ENCODE results near the gene LTBP1. TPM values are rescaled to one million over a fixed set of nuclear protein-coding genes. Genes with fewer than 3 reads are reported as not detected.

Gene LTBP1
- total and polyA plus RNA-seq, 12 donors: 6.2 to 47.2 (median 15.5) TPM

GRCh38 chr2:33022989-33023727, 76.4 kb downstream of the LTBP1 start:
- no peak for DNase-seq
- peak overlapping the region in 2 of 5 donors; percentile 21 to 76 for H3K27ac ChIP-seq
- H3K4me3 ChIP-seq: no peak overlapping the region
- intact Hi-C loops (cut with DNase I): no loop called here
- 12 to 18% (median 16%) methylated on average over 6 of the region's 6 CpGs for WGBS, 4 donors
- no peaks in the 10 kb centered on the region for H3K27me3 ChIP-seq
- no peaks in the 10 kb centered on the region for H3K4me1 ChIP-seq (replicated peaks in 1 of 2)
- H3K36me3 ChIP-seq (replicated peaks in 1 of 2): no peaks in the 10 kb centered on the region
- TF ChIP-seq CTCF (IDR thresholded peaks at IDR 0.05) (no peak), POLR2A (IDR thresholded peaks at IDR 0.05) (no peak)
- H3K9me3 ChIP-seq (replicated peaks in 1 of 3): no peaks in the 10 kb centered on the region

- no peaks in the 10 kb centered on the region for H3K36me3 ChIP-seq (replicated peaks in 1 of 2)
- H3K9me3 ChIP-seq (replicated peaks in 1 of 3): no peaks in the 10 kb centered on the region
- no peak overlapping the region for H3K4me3 ChIP-seq
- WGBS, 4 donors: 92 to 98% (median 94%) methylated on average over 2 of the region's 2 CpGs
- H3K27ac ChIP-seq: no peak overlapping the region
- H3K4me1 ChIP-seq (replicated peaks in 1 of 2): no peaks in the 10 kb centered on the region
- no peak for DNase-seq
- intact Hi-C loops (cut with DNase I): no loop called here
- TF ChIP-seq POLR2A (IDR thresholded peaks at IDR 0.05) (no peak), CTCF (IDR thresholded peaks at IDR 0.05) (no peak)
- no peaks in the 10 kb centered on the region for H3K27me3 ChIP-seq
Observed at GRCh38 chr2:33023728-33024500, 77.2 kb downstream of the LTBP1 start.

- Histone ChIP-seq H3K36me3 (replicated peaks in 1 of 2) (no peaks in the 10 kb centered on the region), H3K9me3 (replicated peaks in 1 of 3) (no peaks in the 10 kb centered on the region), H3K4me1 (replicated peaks in 1 of 2) (no peaks in the 10 kb centered on the region), H3K4me3 (no peak overlapping the region), H3K27ac (no peak overlapping the region), H3K27me3 (no peaks in the 10 kb centered on the region)
- DNase-seq: no peak
- 77 to 92% (median 87%) methylated on average over 2 of the region's 2 CpGs for WGBS, 4 donors
- TF ChIP-seq POLR2A (IDR thresholded peaks at IDR 0.05): no peak
- TF ChIP-seq CTCF (IDR thresholded peaks at IDR 0.05): no peak
- intact Hi-C loops (cut with DNase I): no loop called here
Observed at GRCh38 chr2:33024758-33025157, 78.0 kb downstream of the LTBP1 start.

- no peaks in the 10 kb centered on the region for H3K4me1 ChIP-seq (replicated peaks in 1 of 2)
- H3K4me3 ChIP-seq: no peak overlapping the region
- no peaks in the 10 kb centered on the region for H3K36me3 ChIP-seq (replicated peaks in 1 of 2)
- H3K9me3 ChIP-seq (replicated peaks in 1 of 3): no peaks in the 10 kb centered on the region
- no peak for DNase-seq
- no peak for TF ChIP-seq CTCF (IDR thresholded peaks at IDR 0.05)
- TF ChIP-seq POLR2A (IDR thresholded peaks at IDR 0.05): no peak
- 63 to 76% (median 68%) methylated on average over 3 of the region's 3 CpGs for WGBS, 4 donors
- H3K27ac ChIP-seq: peak overlapping the region in 2 of 5 donors; percentile 15 to 58
- intact Hi-C loops (cut with DNase I): no loop called here
- H3K27me3 ChIP-seq: no peaks in the 10 kb centered on the region
Observed at GRCh38 chr2:33029459-33029858, 82.7 kb downstream of the LTBP1 start.

All from adrenal gland (tissue), 12 donors.